ENCODE measurements around the gene RRP7A.
"Not testable (repeated sequence)": the region's sequence is repeated elsewhere in the genome, so short reads cannot be mapped to it uniquely, and the experiment has no call there.

RRP7A gene

DNA sequence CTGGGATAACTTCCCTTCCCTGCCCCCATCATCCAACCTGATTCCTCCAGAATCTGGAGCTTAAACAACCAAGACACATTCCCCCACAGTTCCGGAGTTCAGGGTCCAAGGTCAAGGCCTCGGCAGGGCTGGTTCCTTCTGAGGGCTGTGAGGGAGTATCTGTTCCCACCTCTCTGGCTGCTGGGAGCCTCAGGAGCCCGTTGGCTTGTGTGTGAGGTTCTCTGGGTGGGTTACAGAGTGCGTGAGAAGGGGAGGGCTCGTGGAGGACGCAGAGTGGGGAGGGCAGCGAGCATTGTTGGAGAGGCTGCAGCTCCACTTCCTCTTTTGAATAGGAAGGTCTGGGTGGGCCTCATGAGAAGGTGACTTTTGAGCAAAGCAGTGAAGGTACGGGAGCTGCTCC lies 42.7 kb upstream of the RRP7A start:
- Histone ChIP-seq H3K4me1 (ENCODE audit: control insufficient read depth in 1 of 2, insufficient read depth in 1 of 2, low read depth in 1 of 2, low read length in 1 of 2) (peaks cover 0 to 6% of the 10 kb centered on the region in 2 experiments), H3K36me3 (no peaks in the 10 kb centered on the region), H3K27me3 (no peaks in the 10 kb centered on the region), H3K4me3 (ENCODE audit: low read depth in 1 of 2, low read length in 1 of 2) (no peak overlapping the region), H3K27ac (no peak overlapping the region), H3K9me3 (no peaks in the 10 kb centered on the region)
- TF ChIP-seq, protein P1, sequence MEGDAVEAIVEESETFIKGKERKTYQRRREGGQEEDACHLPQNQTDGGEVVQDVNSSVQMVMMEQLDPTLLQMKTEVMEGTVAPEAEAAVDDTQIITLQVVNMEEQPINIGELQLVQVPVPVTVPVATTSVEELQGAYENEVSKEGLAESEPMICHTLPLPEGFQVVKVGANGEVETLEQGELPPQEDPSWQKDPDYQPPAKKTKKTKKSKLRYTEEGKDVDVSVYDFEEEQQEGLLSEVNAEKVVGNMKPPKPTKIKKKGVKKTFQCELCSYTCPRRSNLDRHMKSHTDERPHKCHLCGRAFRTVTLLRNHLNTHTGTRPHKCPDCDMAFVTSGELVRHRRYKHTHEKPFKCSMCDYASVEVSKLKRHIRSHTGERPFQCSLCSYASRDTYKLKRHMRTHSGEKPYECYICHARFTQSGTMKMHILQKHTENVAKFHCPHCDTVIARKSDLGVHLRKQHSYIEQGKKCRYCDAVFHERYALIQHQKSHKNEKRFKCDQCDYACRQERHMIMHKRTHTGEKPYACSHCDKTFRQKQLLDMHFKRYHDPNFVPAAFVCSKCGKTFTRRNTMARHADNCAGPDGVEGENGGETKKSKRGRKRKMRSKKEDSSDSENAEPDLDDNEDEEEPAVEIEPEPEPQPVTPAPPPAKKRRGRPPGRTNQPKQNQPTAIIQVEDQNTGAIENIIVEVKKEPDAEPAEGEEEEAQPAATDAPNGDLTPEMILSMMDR (IDR thresholded peaks at IDR 0.05), result no peak

DNA sequence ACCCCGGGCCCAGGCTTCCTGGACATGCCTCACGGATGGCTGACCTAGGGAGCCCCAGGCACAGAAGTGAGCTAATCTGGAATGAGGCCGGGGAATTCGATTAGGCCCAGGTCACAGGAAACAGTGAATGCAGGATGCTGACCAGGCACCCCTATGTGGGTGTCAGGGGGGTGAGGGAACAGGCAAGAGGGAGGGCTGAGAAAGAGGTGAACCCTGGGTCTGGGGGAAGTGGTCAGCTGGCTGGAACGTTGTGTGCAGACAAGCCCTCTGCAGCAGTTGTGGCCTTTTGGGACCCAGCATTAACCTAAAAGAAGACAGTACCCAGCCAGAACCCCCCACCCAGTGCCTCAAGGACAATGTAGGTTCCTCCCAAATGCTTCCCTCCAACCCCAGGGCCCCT lies 42.3 kb upstream of the RRP7A start:
- Histone ChIP-seq H3K27me3 (no peaks in the 10 kb centered on the region), H3K27ac (no peak overlapping the region), H3K9me3 (no peaks in the 10 kb centered on the region), H3K4me3 (ENCODE audit: low read depth in 1 of 2, low read length in 1 of 2) (no peak overlapping the region), H3K36me3 (no peaks in the 10 kb centered on the region), H3K4me1 (ENCODE audit: control insufficient read depth in 1 of 2, insufficient read depth in 1 of 2, low read depth in 1 of 2, low read length in 1 of 2) (peaks cover 0 to 6% of the 10 kb centered on the region in 2 experiments)
- TF ChIP-seq, protein P1 (IDR thresholded peaks at IDR 0.05), result no peak

- H3K27ac ChIP-seq, result no peak overlapping the region
- no peaks in the 10 kb centered on the region for H3K27me3 ChIP-seq
- no peaks in the 10 kb centered on the region for H3K36me3 ChIP-seq
- TF ChIP-seq, protein P1 (IDR thresholded peaks at IDR 0.05), result no peak
- peaks cover 0 to 6% of the 10 kb centered on the region in 2 experiments for H3K4me1 ChIP-seq (ENCODE audit: control insufficient read depth in 1 of 2, insufficient read depth in 1 of 2, low read depth in 1 of 2, low read length in 1 of 2)
- no peak overlapping the region for H3K4me3 ChIP-seq (ENCODE audit: low read depth in 1 of 2, low read length in 1 of 2)
- H3K9me3 ChIP-seq, result no peaks in the 10 kb centered on the region
Measured at GRCh38 chr22:42560781-42561180, 41.2 kb upstream of the RRP7A start.

- Histone ChIP-seq H3K36me3 (no peaks in the 10 kb centered on the region), H3K9me3 (no peaks in the 10 kb centered on the region), H3K4me3 (ENCODE audit: low read depth in 1 of 2, low read length in 1 of 2) (no peak overlapping the region), H3K27ac (no peak overlapping the region), H3K4me1 (ENCODE audit: control insufficient read depth in 1 of 2, insufficient read depth in 1 of 2, low read depth in 1 of 2, low read length in 1 of 2) (peaks cover 0 to 6% of the 10 kb centered on the region in 2 experiments), H3K27me3 (no peaks in the 10 kb centered on the region)
- TF ChIP-seq, protein P1 (IDR thresholded peaks at IDR 0.05), result no peak
Measured at GRCh38 chr22:42560381-42560780, 40.8 kb upstream of the RRP7A start.

DNA sequence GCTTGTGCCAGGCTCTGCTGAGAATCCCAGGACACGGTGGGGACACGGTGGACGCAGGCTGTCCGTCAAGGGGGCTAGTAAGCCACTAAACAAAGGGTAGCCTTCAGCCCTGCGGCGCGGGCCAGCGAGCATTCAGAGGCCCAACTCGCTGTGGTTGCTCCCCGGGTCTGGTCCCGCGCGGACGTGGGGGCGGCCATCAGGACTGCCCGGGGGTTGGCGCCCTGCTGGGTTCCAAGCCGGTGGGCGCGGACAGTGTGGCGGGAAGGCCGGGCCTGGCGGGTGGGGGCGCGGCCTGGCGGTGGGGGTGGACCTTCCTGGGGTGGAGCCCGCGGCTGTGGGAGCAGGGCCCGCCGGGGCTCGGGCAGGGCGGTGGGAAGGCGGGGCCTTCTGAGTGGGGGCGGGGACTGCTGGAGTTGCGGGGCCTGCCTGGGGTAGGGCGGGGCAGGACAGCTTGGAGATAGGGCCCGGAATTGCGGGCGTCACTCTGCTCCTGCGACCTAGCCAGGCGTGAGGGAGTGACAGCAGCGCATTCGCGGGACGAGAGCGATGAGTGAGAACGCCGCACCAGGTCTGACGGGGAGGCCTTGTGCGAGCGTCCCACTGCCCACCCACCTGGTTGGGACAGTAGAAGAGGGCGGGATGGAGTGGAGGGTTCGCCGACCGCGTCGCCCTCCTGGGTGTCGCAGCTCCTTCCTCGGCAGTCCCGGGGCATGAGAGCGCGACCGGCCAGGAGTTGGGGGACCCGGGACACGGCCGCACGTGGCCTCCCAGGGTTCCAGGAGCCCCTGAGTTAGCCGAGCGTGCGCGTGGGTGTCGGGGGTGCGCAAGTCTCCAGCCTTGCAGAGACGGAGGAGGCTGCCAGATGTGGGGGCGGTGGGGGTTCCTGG lies 34.1 kb upstream of the RRP7A start, which contains the start of gene SERHL2:
TSS of gene SERHL2 (plus strand) at position 482 of the 887 bp plus-strand sequence. CDS start at position 547, 65 bp downstream.
- H3K4me1 ChIP-seq (ENCODE audit: control insufficient read depth in 1 of 2, insufficient read depth in 1 of 2, low read depth in 1 of 2, low read length in 1 of 2), result peaks cover 6 to 8% of the 10 kb centered on the region in 2 experiments
- H3K4me3 ChIP-seq (ENCODE audit: low read depth in 1 of 2, low read length in 1 of 2), result peak within 1 kb of the TSS; percentile 40 to 43
- H3K36me3 ChIP-seq, result no peaks in the 10 kb centered on the region
- peaks cover 39% of the 10 kb centered on the region for H3K27me3 ChIP-seq
- no peak within 1 kb of the TSS for H3K27ac ChIP-seq
- H3K9me3 ChIP-seq, result no peaks in the 10 kb centered on the region
- TF ChIP-seq, protein P1 (IDR thresholded peaks at IDR 0.05), result no peak

GRCh38 chr22:42552294-42552647 lies 32.7 kb upstream of the RRP7A start:
- peaks cover 50% of the 10 kb centered on the region for H3K27me3 ChIP-seq
- not testable (repeated sequence) for H3K9me3 ChIP-seq; H3K27ac ChIP-seq; H3K4me1 ChIP-seq (ENCODE audit: control insufficient read depth in 1 of 2, insufficient read depth in 1 of 2, low read depth in 1 of 2, low read length in 1 of 2); H3K36me3 ChIP-seq; H3K4me3 ChIP-seq (ENCODE audit: low read depth in 1 of 2, low read length in 1 of 2)
